HG02938 (cell line): ENCODE measurements around the gene PARP14.
"Not testable (repeated sequence)": the region's sequence is repeated elsewhere in the genome, so short reads cannot be mapped to it uniquely, and the experiment has no call there.

Source experiments
- ATAC-seq: cut with Tn5 transposase; IDR thresholded peaks from one replicate; pipeline ENCODE4 v1.9.1; 2021; ENCODE audit warnings: mild to moderate bottlenecking, moderate library complexity; ENCODE audit not compliant: unreplicated experiment

Gene PARP14

DNA sequence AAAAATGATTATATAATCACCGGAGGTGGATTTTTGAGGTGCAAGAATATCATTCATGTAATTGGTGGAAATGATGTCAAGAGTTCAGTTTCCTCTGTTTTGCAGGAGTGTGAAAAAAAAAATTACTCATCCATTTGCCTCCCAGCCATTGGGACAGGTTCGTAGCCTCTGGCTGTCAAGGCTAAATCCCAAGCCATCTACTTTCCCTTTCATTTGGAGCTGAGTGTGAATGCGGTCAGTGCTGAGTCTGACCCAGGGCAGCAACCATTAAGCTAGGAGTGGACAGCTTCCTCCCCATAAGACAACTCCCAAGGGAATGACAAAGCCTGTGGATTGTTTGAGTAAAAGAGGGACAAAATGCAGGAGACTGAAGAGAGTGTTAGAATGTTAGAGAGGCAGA lies 33.6 kb downstream of the PARP14 start:
- no peak for ATAC-seq

DNA sequence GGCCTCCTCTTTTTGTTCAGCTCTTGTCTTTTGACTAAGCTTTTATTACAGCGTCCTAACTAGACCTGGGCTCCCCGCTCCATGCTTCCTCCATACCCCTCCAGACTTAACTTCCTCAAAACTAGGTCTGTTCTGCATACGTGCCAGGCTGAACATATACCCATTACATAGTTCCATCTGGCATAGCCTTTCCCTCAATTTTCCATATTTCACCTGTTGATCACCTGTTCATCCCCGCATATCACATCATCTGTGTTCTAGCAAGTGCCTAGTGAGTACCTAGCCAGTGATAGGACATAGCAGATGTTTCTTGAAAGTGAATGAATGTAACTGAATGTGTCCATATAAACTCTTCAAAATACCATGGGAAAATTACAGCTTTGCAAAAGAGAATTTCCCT lies 36.0 kb downstream of the PARP14 start:
- no peak for ATAC-seq

DNA sequence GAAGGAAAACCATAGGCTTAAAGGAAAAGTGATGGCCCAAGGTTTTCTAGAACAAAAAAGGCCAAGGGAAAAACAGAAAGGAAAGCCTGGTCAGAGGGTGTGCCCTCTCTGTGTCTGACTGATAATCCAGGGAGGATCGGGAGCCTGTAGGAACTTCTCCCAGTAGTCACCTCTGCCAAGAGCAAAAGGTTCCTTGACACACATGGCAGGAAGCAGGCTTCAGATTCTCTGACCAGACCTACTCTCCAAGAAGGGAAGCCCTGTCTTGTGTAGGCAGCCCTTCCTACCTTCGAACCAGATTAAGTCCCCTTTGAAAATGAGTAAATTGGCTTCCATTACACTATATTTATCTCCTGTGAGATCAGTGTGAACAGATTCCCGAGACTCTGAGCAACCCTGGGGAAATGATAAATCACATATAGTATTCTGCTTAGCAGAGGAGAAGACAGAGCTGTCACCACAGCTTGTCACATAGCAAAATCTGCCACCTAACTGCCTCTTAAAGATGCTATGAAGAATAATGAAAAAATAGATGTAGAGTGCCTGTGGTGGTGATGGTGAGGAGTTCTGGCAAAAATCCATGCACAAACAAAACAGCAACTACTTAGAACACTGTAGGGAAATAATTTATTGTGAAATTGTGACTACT lies 38.8 kb downstream of the PARP14 start:
- no peak for ATAC-seq

DNA sequence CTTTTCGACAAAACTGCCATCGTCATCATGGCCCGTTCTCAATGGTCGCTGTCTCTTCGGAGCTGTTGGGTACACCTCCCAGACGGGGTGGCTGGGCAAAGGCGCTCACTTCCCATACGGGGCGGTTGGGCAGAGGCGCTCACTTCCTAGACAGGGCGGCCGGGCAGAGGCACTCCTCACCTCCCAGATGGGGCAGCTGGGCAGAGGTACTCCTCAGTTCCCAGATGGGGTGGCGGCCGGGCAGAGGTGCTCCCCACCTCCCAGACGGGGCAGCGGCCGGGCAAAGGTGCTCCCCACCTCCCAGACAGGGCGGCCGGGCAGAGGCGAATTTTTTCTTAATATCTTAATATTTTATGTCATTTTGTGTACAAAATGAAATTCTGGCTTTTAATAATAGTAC lies 44.5 kb downstream of the PARP14 start:
- no peak for ATAC-seq

DNA sequence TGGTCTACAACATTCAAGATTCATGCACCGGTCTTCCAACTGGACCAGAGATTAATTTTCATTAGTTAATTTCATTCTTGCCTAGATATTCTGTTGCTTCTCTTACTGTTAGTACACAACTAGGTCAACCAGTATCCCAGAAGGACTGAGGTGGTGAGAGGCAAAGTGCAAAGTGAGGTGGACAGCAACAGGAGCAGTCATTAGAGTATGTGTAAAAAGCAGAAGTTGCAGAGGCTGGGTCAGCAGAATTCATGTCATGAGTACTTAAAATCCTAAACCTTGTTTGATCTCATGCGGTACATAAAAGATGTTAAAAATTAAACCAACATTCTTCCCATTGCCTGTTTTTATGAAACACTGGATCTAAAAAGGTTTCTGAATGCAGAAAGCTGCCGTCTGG lies 46.7 kb downstream of the PARP14 start:
- ATAC-seq, result no peak

DNA sequence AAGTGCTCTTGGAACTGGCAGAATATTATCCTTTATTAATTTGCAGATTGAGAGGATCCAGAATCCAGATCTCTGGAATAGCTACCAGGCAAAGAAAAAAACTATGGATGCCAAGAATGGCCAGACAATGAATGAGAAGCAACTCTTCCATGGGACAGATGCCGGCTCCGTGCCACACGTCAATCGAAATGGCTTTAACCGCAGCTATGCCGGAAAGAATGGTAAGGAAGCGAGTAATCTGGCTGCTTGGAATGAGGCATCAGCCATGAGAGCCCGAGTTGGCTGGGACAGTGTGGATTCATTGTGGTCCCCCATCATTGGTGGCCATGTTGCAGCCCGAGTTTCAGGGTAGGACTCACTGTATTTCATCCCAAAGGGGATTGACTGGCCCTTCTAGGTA lies 47.1 kb downstream of the PARP14 start:
- no peak for ATAC-seq

DNA sequence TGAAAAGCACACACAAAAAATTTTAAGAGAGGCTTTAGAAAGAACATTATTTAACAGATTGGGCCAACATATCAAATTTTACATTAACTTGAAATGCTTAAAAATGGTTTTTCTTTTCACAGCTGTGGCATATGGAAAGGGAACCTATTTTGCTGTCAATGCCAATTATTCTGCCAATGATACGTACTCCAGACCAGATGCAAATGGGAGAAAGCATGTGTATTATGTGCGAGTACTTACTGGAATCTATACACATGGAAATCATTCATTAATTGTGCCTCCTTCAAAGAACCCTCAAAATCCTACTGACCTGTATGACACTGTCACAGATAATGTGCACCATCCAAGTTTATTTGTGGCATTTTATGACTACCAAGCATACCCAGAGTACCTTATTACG lies 47.5 kb downstream of the PARP14 start:
- no peak for ATAC-seq

DNA sequence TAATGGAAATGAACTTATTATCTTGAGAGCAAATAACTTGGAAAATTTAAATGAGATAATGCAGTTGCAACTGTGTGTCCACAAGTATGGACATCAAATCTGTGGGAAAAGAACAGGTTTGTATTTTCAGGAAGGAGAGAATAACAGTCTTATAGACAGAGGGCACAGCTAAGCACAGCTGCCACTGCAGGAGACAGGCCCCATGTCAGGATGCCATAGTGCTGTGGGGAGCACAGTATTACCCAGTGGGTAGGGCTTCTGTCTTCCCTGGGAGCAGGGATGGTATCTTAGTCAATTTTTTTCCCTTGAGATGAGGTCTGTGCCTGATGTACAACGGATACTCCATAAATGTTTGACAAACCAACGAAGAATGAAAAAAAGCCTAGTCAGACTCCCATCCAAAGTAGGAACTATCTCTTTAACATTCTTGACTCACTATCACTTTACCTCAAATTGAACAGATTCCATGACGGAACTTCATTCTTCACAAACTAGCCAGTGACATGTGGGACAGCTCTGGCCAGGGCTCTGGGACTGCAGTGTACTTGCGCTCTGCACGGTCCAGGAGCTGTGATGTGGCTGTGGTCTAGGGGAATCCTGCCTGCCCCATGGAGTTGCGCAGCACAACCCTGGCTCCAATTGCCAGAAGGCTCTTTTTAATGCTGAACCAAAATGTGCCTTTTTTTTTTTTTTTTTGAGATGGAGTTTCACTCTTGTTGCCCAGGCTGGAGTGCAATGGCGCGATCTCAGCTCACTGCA lies 48.3 kb downstream of the PARP14 start:
- ATAC-seq, result no peak

DNA sequence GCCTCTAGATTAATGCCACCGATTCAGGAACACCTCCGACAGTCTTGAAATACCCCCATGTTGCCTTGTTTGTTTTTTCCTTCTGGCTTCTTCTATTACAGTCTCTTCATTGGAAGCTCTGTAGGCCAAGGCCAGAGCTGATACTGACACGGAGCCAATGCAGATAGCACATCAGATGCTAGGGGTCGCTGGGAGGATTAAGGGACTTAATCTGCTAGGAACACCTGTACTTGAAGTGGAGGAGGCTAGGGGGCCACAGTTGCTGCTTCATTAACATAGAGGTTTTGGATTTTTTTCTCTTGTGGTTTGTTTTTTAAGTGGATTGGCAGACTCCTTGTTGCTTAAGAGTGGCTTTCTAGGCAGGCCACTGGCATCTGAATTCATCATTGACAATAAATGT lies 49.6 kb downstream of the PARP14 start:
- ATAC-seq, result no peak

DNA sequence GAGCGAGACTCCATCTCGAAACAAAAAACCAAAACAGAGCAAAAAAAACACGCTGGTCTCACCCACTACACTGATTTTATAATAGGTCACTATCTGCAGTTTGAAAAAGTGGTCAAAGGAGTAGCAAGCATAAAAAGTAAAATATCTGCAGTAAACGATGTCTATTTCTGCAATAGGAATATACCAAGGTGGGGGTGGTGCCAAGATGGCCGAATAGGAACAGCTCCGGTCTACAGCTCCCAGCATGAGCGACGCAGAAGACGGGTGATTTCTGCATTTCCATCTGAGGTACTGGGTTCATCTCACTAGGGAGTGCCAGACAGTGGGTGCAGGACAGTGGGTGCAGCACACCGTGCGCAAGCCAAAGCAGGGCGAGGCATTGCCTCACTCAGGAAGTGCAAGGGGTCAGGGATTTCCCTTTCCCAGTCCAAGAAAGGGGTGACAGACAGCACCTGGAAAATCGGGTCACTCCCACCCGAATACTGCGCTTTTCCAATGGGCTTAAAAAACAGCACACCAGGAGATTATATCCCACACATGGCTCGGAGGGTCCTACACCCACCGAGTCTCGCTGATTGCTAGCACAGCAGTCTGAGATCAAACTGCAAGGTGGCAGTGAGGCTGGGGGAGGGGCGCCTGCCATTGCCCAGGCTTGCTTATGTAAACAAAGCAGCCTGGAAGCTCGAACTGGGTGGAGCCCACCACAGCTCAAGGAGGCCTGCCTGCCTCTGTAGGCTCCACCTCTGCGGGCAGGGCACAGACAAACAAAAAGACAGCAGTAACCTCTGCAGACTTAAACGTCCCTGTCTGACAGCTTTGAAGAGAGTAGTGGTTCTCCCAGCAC lies 52.3 kb downstream of the PARP14 start:
- not testable (repeated sequence) for ATAC-seq

DNA sequence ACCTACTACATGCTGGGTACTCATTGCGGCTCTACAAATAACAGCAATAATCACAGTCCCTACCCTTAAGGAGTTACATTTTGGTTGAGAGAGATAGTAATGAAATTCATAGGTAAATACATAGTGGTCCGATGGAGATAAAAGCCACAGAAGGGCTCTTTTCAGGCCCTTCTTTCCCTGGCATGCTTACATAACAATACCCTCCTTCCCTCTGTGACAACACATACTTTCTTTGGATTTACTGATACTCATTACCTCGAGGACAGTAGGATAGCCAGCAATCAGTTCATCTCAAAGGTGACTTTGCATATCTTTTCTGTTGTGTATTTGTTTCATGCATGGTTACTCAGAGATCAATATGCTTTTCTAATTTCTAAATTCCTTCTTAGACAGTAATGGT lies 58.5 kb downstream of the PARP14 start:
- no peak for ATAC-seq

DNA sequence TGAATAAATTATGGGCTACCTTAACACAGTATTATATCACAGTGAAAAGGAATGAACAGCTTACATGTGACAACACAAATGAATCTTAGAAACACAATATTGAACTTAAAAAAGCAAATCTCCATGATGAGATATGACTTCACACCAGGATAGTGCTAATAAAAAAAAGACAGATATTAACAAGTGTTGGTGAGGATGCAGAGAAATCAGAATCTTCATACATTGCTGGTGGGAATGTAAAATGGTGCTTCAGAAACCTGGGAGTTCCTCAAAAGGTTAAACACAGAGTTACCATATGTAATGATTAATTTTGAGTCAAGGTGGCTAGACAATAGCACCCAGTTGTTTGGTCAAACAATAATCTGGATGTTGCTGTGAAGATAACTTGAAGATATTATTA lies 61.6 kb downstream of the PARP14 start:
- no peak for ATAC-seq

DNA sequence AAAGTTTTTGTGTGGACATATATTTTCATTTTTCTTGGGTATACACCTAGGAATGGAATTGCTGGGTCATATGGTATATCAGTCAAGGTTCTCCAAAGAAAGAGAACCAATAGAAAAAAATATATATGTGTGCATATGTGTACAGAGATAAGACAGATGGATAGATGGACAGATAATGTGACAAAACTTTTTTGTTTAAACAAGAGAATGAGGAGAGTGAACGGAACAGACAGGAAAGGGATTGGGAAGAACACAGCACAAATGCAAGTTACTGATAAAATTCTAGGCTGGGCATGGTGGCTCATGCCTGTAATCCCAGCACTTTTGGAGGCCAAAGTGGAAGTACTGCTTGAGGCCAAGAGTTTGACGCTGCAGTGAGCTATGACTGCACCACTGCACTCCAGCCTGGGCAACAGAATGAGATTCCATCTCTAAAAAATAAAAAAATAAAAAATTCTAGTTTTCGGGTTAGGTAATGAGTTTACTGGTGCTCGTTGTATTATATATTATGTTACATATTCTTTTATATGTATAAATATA lies 63.0 kb downstream of the PARP14 start:
- ATAC-seq, result no peak

DNA sequence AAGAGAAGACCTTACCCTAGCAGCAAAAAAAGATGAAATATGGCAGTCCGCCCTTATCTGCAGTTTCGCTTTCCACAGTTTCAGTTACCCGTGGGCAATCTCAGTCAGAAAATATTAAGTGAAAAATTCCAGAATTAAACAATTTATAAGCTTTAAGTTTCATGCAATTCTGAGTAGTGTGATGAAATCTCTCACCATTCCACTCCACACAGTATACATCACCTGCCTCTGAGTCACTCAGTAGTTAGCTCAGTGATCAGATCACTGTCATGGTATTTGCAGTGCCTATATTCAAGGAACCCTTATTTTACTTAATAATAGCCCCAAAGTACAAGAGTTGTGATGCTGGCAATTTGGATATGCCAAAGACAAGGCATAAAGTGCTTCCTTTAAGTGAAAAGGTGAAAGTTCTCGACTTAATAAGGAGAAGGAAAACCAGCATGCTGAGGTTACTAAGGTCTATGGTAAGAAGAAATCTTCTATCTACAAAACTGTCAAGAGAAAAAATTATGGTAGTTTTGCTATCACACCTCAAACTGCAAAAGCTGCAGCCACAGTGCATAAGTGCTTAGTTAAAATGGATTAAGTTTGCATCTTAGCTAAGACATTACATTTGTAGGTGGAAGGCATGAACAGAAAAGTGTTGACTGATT lies 64.9 kb downstream of the PARP14 start:
- no peak for ATAC-seq

DNA sequence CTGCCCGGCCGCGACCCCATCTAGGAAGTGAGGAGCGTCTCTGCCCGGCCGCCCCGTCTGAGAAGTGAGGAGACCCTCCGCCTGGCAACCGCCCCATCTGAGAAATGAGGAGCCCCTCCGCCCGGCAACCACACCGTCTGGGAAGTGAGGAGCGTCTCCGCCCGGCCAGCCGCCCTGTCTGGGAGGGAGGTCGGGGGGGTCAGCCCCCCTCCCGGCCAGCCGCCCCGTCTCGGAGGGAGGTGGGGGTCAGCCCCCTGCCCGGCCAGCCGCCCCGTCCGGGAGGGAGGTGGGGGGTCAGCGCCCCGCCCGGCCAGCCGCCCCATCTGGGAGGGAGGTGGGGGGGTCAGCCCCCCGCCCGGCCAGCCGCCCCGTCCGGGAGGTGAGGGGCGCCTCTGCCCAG lies 66.7 kb downstream of the PARP14 start:
- not testable (repeated sequence) for ATAC-seq

DNA sequence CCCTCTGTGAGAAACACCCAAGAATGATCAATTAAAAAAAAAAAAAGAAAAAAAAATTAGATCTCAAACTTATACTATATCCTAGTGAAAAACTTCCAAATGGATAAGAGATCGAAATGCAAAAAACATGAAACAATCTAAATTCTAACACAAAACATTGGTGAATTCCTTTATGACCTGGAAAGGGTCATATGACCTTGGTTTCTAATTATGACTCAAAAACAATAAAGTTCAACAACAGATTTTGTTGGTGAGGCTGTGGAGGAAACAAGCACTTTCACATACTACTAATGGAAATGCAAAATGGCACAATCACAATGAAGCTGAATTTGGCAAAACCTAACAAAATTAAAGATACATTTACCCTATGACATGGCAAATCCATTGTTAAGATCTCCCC lies 67.7 kb downstream of the PARP14 start:
- no peak for ATAC-seq

DNA sequence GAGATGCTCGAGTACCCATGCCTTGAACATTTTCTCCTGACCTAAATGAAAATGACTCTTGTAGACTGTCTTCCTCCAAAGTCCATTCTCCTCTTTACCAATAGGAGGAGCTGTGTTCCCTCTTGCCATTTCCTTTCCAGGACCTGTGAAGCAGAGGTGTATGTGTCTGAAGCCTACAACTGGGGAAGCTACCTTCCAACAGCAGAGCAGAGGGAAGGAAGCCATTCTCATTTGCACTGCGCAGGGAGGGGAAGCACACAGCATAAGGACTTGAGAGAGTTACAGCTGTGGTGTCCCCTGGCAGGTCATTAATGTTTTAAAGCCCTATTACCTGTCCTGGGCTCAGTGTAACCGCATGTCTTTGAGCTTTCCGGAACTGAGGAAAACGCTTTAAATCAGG lies 74.3 kb downstream of the PARP14 start:
- ATAC-seq, result no peak

DNA sequence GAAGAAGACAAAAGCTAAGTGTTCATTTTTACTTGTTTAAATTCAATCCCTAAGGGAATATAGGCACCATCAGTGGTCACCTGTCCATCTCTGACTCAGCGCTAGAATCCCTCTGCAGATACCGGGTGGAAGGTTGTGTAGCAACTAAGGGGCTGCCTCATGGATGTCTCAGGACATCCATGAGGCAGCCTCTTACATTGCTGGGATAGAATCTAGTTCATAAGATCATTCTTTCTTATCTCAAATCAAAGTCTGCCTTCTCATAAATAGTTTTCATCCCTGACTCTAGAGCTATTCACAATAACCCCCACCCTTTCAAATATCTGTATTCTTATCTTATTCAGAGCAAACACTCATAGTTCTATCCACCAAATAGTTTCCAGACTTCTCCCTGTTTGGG lies 74.9 kb downstream of the PARP14 start:
- no peak for ATAC-seq

DNA sequence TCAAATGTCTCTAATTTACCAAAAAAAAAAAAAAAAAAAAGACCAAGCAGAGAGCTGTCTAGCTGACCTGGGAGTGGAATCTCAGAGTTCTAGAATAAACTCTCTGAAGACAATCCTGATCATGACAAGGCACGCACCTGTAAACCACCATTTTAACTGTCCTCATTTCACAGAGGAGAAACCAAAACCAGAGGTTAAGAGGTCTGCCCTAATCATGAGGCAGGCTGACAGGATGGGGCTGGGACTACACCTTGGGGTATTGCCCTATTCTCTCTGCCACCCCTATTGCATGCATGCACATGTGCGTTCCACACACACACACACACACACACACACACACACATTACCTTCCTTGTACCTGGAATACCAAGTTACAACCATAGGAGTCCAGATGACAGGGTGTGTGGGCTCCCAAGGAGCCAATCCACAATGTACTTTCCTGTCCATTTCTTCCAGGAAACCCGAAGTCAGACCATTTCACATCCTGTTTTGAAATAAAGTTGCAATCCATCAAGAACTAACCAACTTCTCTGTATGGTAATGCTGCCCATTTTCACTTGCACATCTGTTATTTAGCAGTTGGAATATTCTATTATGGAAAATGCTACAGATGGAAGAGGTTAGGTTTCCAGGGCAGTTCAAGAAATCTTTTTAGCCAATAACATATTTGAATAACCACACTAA lies 78.4 kb downstream of the PARP14 start:
- ATAC-seq, result no peak

DNA sequence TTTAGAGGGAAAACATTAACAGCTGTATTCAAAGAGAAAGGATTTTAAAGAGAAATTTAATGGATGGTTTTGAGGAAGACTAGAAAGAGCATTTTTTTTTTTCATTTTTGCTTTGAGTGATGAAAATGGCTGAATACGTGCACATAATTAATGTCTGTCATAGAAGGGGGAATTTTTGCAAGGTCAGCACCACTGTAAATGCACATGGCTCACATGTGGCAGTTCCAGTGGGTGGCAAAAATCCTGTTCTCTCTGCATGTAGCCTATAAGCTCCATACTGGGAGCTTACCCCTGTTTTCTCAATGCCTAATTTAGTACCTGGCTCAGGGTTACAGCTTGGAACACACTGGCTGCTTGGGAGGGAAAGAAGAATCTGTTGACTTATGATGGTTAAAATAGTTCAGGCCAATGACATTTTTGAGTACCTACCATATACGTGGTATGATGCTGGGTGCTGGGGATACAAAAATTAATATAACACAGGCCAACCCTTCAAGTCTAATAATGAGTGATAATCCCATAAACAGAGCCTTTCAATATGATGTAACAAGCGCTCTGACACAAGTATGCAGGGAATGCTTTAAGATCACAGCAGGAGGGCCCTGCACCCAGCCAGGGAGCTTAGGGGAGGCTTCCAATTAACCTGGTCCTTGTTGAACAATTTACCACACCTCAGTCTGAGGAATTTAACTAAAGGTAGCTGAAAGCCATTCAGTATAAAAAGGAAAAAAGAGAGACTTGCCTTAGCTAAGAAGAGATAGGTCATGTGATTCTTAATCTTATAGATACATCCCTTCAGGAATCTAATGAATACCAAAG lies 80.0 kb downstream of the PARP14 start:
- no peak for ATAC-seq
